Left lobe of liver (tissue), 2 donors: Measurements from ENCODE around the gene INPP5A. TPM values are rescaled to one million over a fixed set of nuclear protein-coding genes. Genes with fewer than 3 reads are reported as not detected.
"Not testable (repeated sequence)": the region's sequence is repeated elsewhere in the genome, so short reads cannot be mapped to it uniquely, and the experiment has no call there.

ENCODE experiments used
- ATAC-seq: fragments of 200-7000 bp; cut with Tn5 transposase; one replicate; pipeline ENCODE4 v1.9.1; 2020; ENCODE audit warnings: mild to moderate bottlenecking, moderate library complexity
- DNase-seq: peaks from one replicate; pipeline ENCODE4 v3.0.0-alpha.2; 2020; ENCODE audit warnings: low spot score
- total RNA-seq: library from RNA; stranded (reverse); gene quantifications from one replicate; pipeline ENCODE4 v1.2.1, GENCODE V29; 2021
- donor health status: DM: no; HTN: no; CAD: no; lungs with moderate emphysema.
- donor health status: DM: no; HTN: yes; CAD: no.

INPP5A gene
- total RNA-seq, 1 donor from 2014 or later: 18.3 TPM

- DNase-seq (no peak), ATAC-seq (no peak)
These were observed 129.9 kb downstream of the INPP5A start for GRCh38 chr10:132667342-132668047.

- ATAC-seq (no peak), DNase-seq (no peak)
These were observed 130.4 kb downstream of the INPP5A start for GRCh38 chr10:132668048-132668394.

GRCh38 chr10:132669208-132669861, 131.7 kb downstream of the INPP5A start:
- ATAC-seq (no peak), DNase-seq (no peak)

- DNase-seq: peak; percentile 26
- no peak for ATAC-seq
These were observed 133.1 kb downstream of the INPP5A start for GRCh38 chr10:132670546-132671227.

- ATAC-seq (no peak), DNase-seq (peak; percentile 33)
These were observed 133.9 kb downstream of the INPP5A start for GRCh38 chr10:132671228-132672154.

- ATAC-seq: not testable (repeated sequence)
- DNase-seq: peak; percentile 35
These were observed 136.2 kb downstream of the INPP5A start for GRCh38 chr10:132673746-132674145.

GRCh38 chr10:132674311-132674710, 136.7 kb downstream of the INPP5A start:
- DNase-seq (peak; percentile 34), ATAC-seq (no peak)

- ATAC-seq (no peak), DNase-seq (peak; percentile 42)
These were observed 137.6 kb downstream of the INPP5A start for GRCh38 chr10:132675031-132675740.

- peak; percentile 95 for ATAC-seq
- DNase-seq: peak; percentile 64
These were observed 138.8 kb downstream of the INPP5A start for GRCh38 chr10:132676193-132676891.

- ATAC-seq (no peak), DNase-seq (no peak)
These were observed 139.5 kb downstream of the INPP5A start for GRCh38 chr10:132677096-132677472.

GRCh38 chr10:132677473-132678227, 140.1 kb downstream of the INPP5A start:
- peak; percentile 38 for DNase-seq

GRCh38 chr10:132678436-132679216, 141.0 kb downstream of the INPP5A start:
- ATAC-seq (no peak), DNase-seq (peak; percentile 35)

More at GRCh38 chr10:132677473-132678227, 140.1 kb downstream of the INPP5A start:
- no peak for ATAC-seq

GRCh38 chr10:132679217-132679595, 141.6 kb downstream of the INPP5A start:
- DNase-seq (peak; percentile 29), ATAC-seq (no peak)

GRCh38 chr10:132679640-132680039, 142.1 kb downstream of the INPP5A start:
- DNase-seq (peak; percentile 18), ATAC-seq (no peak)

GRCh38 chr10:132680741-132681140, 143.2 kb downstream of the INPP5A start:
- not testable (repeated sequence) for ATAC-seq
- DNase-seq: peak; percentile 29

GRCh38 chr10:132681858-132682755, 144.5 kb downstream of the INPP5A start:
- peak; percentile 41 for DNase-seq
- ATAC-seq: no peak
